Measurements from ENCODE around the gene P2RY2. TPM values are rescaled to one million over a fixed set of nuclear protein-coding genes. Genes with fewer than 3 reads are reported as not detected.

The P2RY2 gene
- total RNA-seq, 1 experiment from 2014 or later, result 0.26 TPM

DNA sequence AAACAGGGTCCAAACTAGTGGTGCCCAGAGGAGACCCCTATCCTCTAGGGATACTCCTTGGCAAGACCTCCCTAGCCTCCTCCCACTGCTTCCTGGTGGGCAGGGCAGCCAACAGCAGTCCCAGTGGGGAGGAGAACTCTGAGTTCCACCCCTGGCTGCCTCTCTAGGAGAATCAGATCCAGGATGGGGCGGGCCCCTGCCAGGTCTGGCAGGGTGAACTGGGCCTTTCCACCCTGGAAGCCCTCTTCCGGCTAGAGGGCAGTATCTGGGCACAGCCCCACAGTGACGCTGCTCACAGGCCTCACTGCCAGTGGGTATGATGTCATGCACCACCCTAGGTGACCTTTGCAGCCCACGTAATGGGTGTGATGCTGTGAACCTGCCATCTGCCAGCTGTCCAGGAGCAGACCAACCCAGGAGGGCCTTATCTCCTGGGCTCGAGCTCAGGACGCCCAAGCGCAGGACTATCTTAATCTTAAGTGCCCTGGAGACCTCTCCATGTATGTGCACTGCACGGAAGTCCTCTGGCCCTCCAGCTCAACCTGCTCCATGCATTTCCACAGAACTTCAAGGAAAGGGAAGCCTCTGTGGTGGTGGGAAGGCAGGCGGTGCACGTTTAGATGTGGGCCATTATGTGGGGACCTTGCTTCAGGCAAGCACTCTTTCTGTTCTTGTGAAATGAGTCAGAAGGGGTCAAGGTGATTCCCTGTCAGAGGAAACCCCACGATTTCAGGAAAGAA, 44.2 kb upstream of the P2RY2 start:
- Histone ChIP-seq H3K79me2 (ENCODE audit: insufficient read depth, low read length) (no peaks in the 10 kb centered on the region), H4K91ac (ENCODE audit: insufficient read length, low read depth, low read length) (no peak overlapping the region), H3K14ac (ENCODE audit: insufficient read depth, low read length) (no peak overlapping the region), H4K20me1 (ENCODE audit: control insufficient read depth, insufficient read depth, insufficient read length) (no peaks in the 10 kb centered on the region), H3K79me1 (ENCODE audit: insufficient read depth, low read depth, low read length, poor library complexity, severe bottlenecking) (no peaks in the 10 kb centered on the region), H2AFZ (ENCODE audit: low read length) (no peak overlapping the region), H2BK5ac (ENCODE audit: insufficient read length, low read length) (no peak overlapping the region), H3K4me2 (ENCODE audit: insufficient read depth, insufficient read length, low read length) (no peak overlapping the region), H3K4ac (ENCODE audit: low read depth, low read length) (no peak overlapping the region), H3K4me1 (ENCODE audit: insufficient read depth, low read length) (peaks cover 3% of the 10 kb centered on the region; the same call in 1 of the 2 replicates), H2BK20ac (ENCODE audit: low read depth, low read length, poor library complexity, severe bottlenecking) (no peak overlapping the region), H2BK15ac (ENCODE audit: low read depth, low read length) (no peak overlapping the region), H3T11ph (ENCODE audit: low read length) (no peak overlapping the region), H3K23ac (ENCODE audit: insufficient read length, low read depth, low read length) (no peak overlapping the region), H2BK120ac (ENCODE audit: low read depth, low read length, poor library complexity, severe bottlenecking) (no peak overlapping the region), H3K18ac (ENCODE audit: insufficient read length, low read depth, low read length) (no peak overlapping the region), H4K8ac (replicated peaks; ENCODE audit: insufficient read length, low read depth, low read length) (no peak overlapping the region), H3K27ac (ENCODE audit: insufficient read length, low read depth, low read length) (no peak overlapping the region), H3K56ac (ENCODE audit: insufficient read length, low read depth, low read length) (no peak overlapping the region), H4K5ac (ENCODE audit: insufficient read length, low read depth, low read length) (no peak overlapping the region), H3K27me3 (ENCODE audit: insufficient read depth, low read length) (no peaks in the 10 kb centered on the region), H2BK12ac (ENCODE audit: insufficient read length, low read depth, low read length) (no peak overlapping the region), H3K9ac (ENCODE audit: extremely low read depth, insufficient read length, low read length) (no peak overlapping the region), H3K23me2 (ENCODE audit: insufficient read length, low read depth, low read length, poor library complexity, severe bottlenecking) (no peaks in the 10 kb centered on the region), H3K9me3 (ENCODE audit: control insufficient read depth, low read depth, low read length) (no peaks in the 10 kb centered on the region), H2AK5ac (ENCODE audit: insufficient read length, low read length) (no peak overlapping the region)
- no peak for DNase-seq
- H3K4me1 Mint-ChIP-seq, result peaks cover 9 to 24% of the 10 kb centered on the region in 2 experiments
- TF ChIP-seq CTCF (conservative IDR thresholded peaks at IDR 0.05), result no peak
- no peaks in the 10 kb centered on the region for H3K9me3 Mint-ChIP-seq
- H3K27me3 Mint-ChIP-seq (ENCODE audit: low read depth), result peaks cover 6% of the 10 kb centered on the region
- no peak overlapping the region for H3K27ac Mint-ChIP-seq
- H3K36me3 Mint-ChIP-seq (ENCODE audit: insufficient read depth in 1 of 3, low read depth in 3 of 3), result no peaks in the 10 kb centered on the region
- no CpG with 5 or more reads among the region's 11 CpGs for WGBS (ENCODE audit: extremely low coverage, insufficient read length, low lambda C conversion rate)
- no peak overlapping the region for H3K4me3 Mint-ChIP-seq
